Activated CD4-positive, CD25-positive, alpha-beta regulatory T cell treated with anti-CD3 and anti-CD28 coated beads, Interleukin-2, amount 50 U/mL, for 72 hours (primary cell): ENCODE data around the gene MRPL27.

Source experiments
- DNase-seq: peaks from one replicate; pipeline ENCODE4 v3.0.0; 2021

The MRPL27 gene

GRCh38 chr17:50359005-50359699, 13.8 kb downstream of the MRPL27 start:
- DNase-seq: no peak

DNA sequence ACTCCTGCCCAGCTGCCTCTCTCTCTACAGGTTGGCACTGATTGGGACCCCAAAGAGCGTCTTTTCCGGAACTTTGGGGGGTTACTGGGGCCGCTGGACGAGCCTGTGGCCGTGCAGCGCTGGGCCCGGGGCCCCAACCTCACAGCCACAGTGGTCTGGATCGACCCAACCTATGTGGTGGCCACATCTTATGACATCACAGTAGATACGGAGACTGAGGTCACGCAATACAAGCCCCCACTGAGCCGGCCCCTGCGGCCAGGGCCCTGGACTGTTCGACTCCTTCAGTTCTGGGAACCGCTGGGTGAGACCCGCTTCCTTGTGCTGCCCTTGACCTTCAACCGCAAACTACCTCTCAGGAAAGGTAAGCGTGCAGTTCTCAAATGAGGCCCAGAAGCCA, 14.8 kb downstream of the MRPL27 start:
- no peak for DNase-seq

GRCh38 chr17:50356892-50357510, 16.0 kb downstream of the MRPL27 start:
- no peak for DNase-seq

DNA sequence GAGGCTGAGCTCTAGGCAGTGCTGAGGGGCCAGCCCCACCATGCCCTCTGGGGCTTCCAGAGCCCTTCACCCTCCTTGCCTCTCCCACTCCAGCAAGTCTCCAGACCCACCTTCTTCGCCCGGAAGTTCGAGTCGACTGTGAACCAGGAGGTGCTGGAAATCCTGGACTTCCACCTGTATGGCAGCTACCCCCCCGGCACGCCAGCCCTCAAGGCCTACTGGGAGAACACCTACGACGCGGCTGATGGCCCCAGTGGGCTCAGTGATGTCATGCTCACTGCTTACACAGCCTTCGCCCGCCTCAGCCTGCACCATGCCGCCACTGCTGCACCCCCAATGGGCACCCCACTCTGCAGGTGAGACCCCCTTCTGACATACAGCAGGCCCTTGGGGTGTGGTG, 16.6 kb downstream of the MRPL27 start:
- no peak for DNase-seq

GRCh38 chr17:50355701-50356341, 17.2 kb downstream of the MRPL27 start:
- DNase-seq: no peak

- no peak for DNase-seq
Observed at GRCh38 chr17:50355336-50355700, 17.7 kb downstream of the MRPL27 start.

- DNase-seq: no peak
Observed at GRCh38 chr17:50354776-50355175, 18.2 kb downstream of the MRPL27 start.

GRCh38 chr17:50354198-50354597, 18.8 kb downstream of the MRPL27 start:
- DNase-seq: no peak

DNA sequence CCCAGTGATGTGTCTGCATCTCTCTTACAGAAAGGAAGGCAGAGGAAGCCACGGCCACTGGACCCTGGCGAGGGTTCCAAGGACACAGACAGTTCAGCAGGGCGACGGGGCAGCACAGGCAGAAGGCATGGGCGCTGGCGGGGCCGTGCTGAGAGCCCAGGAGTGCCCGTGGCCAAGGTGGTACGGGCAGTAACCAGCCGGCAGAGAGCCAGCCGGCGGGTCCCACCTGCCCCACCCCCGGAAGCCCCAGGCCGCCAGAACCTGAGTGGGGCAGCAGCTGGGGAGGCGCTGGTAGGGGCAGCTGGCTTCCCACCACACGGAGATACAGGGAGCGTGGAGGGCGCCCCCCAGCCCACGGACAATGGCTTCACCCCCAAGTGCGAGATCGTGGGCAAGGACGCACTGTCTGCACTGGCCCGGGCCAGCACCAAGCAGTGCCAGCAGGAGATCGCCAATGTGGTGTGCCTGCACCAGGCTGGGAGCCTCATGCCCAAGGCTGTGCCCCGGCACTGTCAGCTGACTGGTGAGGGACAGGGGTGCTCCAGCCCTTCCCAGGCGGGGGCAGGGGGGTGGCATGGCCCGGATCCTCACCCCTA, 19.3 kb downstream of the MRPL27 start:
- DNase-seq: no peak

DNA sequence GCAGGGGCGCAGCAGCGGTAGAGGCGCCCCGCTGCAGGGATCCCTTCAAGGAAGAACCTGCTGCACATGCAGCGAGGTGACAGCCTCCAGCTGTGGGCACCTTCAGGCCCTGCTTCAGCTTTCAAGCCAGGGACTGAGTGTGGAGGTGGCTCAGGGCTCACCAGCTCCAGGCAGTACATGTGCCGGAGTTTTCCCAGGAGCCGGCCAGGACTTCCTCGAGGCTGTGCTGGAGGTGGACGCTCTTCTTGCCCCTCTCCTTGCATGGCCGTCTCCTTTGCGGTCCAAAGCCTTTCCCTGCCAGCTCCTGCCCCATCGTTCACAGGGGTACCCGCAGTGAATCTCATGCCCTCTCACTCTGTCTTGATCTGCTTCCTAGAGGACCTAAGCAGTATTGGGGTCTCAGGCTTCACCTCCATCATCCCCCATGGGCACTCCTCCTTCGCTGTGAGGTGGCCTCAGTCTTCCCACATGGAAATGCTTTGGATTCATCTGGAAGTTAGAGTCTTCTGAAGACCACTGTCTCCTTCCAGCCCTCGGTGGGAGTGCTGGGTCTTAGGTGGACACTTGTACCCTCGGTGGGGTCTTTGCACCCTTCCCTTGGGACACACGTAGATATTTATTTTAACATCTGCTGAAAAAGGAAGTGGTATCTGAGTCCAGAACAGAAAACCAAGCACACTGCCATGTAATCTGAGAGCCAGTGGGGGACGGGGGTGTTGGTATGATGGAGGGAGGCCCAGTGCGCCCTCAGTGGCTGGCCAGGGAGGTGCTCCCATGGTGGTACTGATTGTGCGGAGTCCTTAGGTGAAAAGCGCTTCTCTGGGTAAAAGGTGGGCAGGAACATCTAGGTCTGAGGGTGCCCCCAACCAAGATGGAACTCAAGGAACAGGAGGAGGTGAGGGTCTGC, 20.0 kb downstream of the MRPL27 start:
- no peak for DNase-seq

GRCh38 chr17:50352072-50352692, 20.8 kb downstream of the MRPL27 start:
- DNase-seq: no peak

DNA sequence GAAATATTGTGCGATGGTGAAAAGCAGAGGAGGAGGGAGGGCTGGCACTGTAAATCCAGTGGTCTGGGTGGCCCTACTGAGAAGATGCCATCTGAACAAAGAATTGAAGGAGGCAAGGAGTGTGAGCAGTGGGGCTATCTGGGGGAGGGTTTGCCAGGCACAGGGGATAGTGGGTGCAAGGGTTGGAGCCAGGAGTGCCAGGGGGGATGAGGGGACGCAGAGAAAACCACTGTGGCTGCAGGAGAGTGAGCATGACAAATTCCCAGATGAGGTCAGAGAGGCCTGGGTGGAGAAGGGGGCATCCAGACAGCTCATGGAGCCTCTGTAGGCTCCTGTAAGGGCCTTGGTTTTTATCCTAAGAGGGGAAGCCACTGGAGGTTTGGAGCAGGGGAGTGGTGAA, 22.3 kb downstream of the MRPL27 start:
- no peak for DNase-seq

GRCh38 chr17:50349243-50349600, 23.8 kb downstream of the MRPL27 start:
- no peak for DNase-seq

DNA sequence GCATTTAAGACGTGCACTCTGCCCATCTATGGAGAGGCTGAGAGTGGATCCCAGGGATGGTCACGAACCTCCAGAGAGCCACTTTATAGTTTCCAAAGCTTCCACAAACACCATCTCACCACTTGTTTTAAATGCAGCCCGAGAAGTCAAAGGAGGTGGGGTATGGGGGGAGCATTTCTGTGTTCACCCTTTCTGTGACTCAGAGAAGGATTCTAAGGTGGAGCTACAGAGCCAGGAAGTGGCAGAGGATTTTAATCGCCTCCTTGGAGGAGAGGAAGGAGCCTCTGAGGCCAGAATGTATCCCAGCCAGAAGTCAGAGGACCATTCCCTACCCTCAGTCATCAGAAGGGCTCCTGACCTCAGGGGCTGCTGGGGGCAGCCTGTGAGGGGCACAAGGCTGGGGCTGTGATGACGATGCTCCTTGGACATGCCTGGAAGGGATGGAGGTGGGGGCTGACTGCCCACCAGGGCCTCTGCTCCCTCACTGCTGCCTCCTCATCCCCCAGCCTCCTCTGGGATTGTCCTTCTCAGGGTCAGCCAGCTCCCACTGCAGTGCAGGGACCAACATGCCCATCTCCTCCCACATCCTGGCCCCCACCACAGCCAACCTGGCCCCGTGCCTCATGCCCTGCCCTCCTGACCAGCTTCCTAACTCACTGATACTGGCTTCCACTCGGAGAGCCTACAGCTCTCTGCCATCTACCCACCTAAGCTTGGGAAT, 24.3 kb downstream of the MRPL27 start:
- DNase-seq: no peak

- DNase-seq: no peak
Observed at GRCh38 chr17:50347894-50348291, 25.1 kb downstream of the MRPL27 start.

- DNase-seq: no peak
Observed at GRCh38 chr17:50347117-50347893, 25.7 kb downstream of the MRPL27 start.

GRCh38 chr17:50346313-50347116, 26.5 kb downstream of the MRPL27 start:
- no peak for DNase-seq

- DNase-seq: peak; percentile 93
Observed at GRCh38 chr17:50345432-50346312, 27.3 kb downstream of the MRPL27 start, which contains the start of gene XYLT2. Gene XYLT2, plus strand, starts transcription at chr17:50346126. Its CDS starts 15 bp downstream, at chr17:50346141.
